HepG2 (cell line): ENCODE results near the gene KAT7. TPM values are rescaled to one million over a fixed set of nuclear protein-coding genes. Genes with fewer than 3 reads are reported as not detected.

ENCODE experiments used
- ATAC-seq: fragments of 200-7000 bp; cut with Tn5 transposase; 3 replicates; pipeline ENCODE4 v1.9.1; 2020; ENCODE audit warnings: mild to moderate bottlenecking, moderate library complexity
- BruUV-seq: library from RNA; stranded (reverse); fragments of 400-500 nt; replicated peaks from 2 replicates; lab custom pipeline; 2021; lab: Mats Ljungman, UMichigan
- CTCF ChIA-PET: fragments of 300-600 bp; formaldehyde crosslinking; extraction: SDS; loops from one replicate; lab custom pipeline; 2021; ENCODE audit warnings: low total read pairs, inconsistent platforms, low intra/inter-chr PET ratio; lab: Yijun Ruan, JAX
- POLR2A ChIA-PET: fragments of 350-600 bp; sonication (Branson Sonifier 250); formaldehyde crosslinking; loops from one replicate; lab custom pipeline; 2020; ENCODE audit warnings: antibody characterized with exemption, inconsistent platforms; lab: Yijun Ruan, JAX
- DNase-seq: peaks from one replicate; pipeline ENCODE4 v3.0.0-alpha.2; 2015; ENCODE audit warnings: low spot score
- FAIRE-seq: peaks from 3 replicates; lab custom pipeline; 2011; peaks lifted over from hg19 to GRCh38; lab: Jason Lieb, UNC
- H2AFZ ChIP-seq: one replicate; pipeline ENCODE4 v1.6.1; 2011; ENCODE audit warnings: low read length, inconsistent platforms
- H3K27ac ChIP-seq: fragments of 300-600 bp; 3 replicates; pipeline ENCODE4 v1.8.0; 2011; ENCODE audit warnings: mixed run types, mild to moderate bottlenecking, mixed read lengths, low read length, inconsistent platforms; ENCODE audit not compliant: insufficient read depth; ENCODE audit errors: extremely low read length
- H3K27me3 ChIP-seq, 2 experiments: fragments of 200-600 bp in 1 of 2; 2 replicates in 1 of 2; 3 replicates in 1 of 2; pipeline versions ENCODE4 v1.6.0 to v1.8.0; 2011; ENCODE audit warnings: low read length in 2 of 2, mild to moderate bottlenecking in 2 of 2, moderate library complexity in 2 of 2, inconsistent platforms in 1 of 2; ENCODE audit not compliant: insufficient read depth in 2 of 2, control insufficient read depth in 1 of 2
- H3K36me3 ChIP-seq, 2 experiments: fragments of 200-600 bp in 1 of 2; replicated peaks in 1 of 2; 2 replicates in 1 of 2; 3 replicates in 1 of 2; pipeline versions ENCODE4 v1.5.1 to v1.8.0; 2011; ENCODE audit warnings: low read length in 2 of 2, inconsistent platforms in 1 of 2; ENCODE audit not compliant: insufficient read depth in 2 of 2, control insufficient read depth in 1 of 2
- H3K4me1 ChIP-seq: 2 replicates; pipeline ENCODE4 v1.5.1; 2012; ENCODE audit warnings: low read length, inconsistent platforms; ENCODE audit not compliant: insufficient read depth
- H3K4me2 ChIP-seq: 2 replicates; pipeline ENCODE4 v1.6.0; 2011; ENCODE audit warnings: low read depth, low read length, inconsistent platforms
- H3K4me3 ChIP-seq, 3 experiments: fragments of 200-600 bp in 1 of 3; sonication (generic), shearing (Covaris generic) in 1 of 3; replicated peaks in 1 of 3; 2 replicates each; pipeline ENCODE4 v1.5.1; 2011 to 2016; ENCODE audit warnings: low read length in 3 of 3, inconsistent platforms in 2 of 3, low read depth in 2 of 3, mild to moderate bottlenecking in 2 of 3, control low read depth in 1 of 3, mixed read lengths in 1 of 3; ENCODE audit not compliant: insufficient read depth in 1 of 3
- H3K79me2 ChIP-seq: one replicate; pipeline ENCODE4 v1.6.1; 2011; ENCODE audit warnings: low read length, inconsistent platforms; ENCODE audit not compliant: insufficient read depth
- H3K9ac ChIP-seq: 2 replicates; pipeline ENCODE4 v1.6.0; 2011; ENCODE audit warnings: mild to moderate bottlenecking, low read depth, low read length, inconsistent platforms; ENCODE audit not compliant: insufficient read depth
- H3K9me3 ChIP-seq: 2 replicates; pipeline ENCODE4 v1.5.1; 2012; ENCODE audit warnings: mild to moderate bottlenecking, low read length
- H4K20me1 ChIP-seq: 2 replicates; pipeline ENCODE4 v1.6.0; 2011; ENCODE audit warnings: inconsistent platforms, mild to moderate bottlenecking, low read length, moderate library complexity; ENCODE audit not compliant: insufficient read depth
- ARID2 ChIP-seq: sonication (generic); formaldehyde crosslinking; IDR thresholded peaks from 2 replicates; pipeline ENCODE4 v1.8.1; 2022; ENCODE audit warnings: mild to moderate bottlenecking, missing genetic modification reagents, borderline replicate concordance
- PRDM10 ChIP-seq: sonication (generic); formaldehyde crosslinking; IDR thresholded peaks from 2 replicates; pipeline ENCODE4 v1.4.0; 2020; ENCODE audit warnings: low read depth, missing genetic modification reagents
- ZBTB40 ChIP-seq, 2 experiments: fragments of 450-650 bp in 1 of 2; sonication (generic) in 1 of 2; formaldehyde crosslinking in 1 of 2; IDR thresholded peaks; 2 replicates each; pipeline versions ENCODE4 v1.6.1 to v1.8.0; 2016 to 2022; ENCODE audit warnings: antibody characterized with exemption in 1 of 2, mild to moderate bottlenecking in 1 of 2, missing genetic modification reagents in 1 of 2
- ZNF335 ChIP-seq: sonication (generic); formaldehyde crosslinking; IDR thresholded peaks from 2 replicates; pipeline ENCODE4 v1.4.0; 2020; ENCODE audit warnings: missing genetic modification reagents
- WGBS: methylation state at CpG from one replicate; pipeline ENCODE4 v1.1.6; 2017; ENCODE audit warnings: low lambda C conversion rate; 5-methylcytosine and 5-hydroxymethylcytosine counted together
- in situ Hi-C: cut with HindIII; loops from 2 replicates; pipeline ENCODE4 v1.10.0; 2017; ENCODE audit warnings: low pct_unique_long_range_greater_than_20kb; ENCODE audit not compliant: extremely low pct_ligation_motif_present
- intact Hi-C: fragments of 100-400 bp; cut with micrococcal nuclease; formaldehyde crosslinking; loops from one replicate; pipeline ENCODE4 v1.10.0; 2022; ENCODE audit not compliant: unreplicated experiment
- polyA plus RNA-seq, 8 experiments: library from polyadenylated mRNA; depleted of rRNA in 3 of 8; stranded (reverse) in 7 of 8; unstranded in 1 of 8; fragments of >200 nt; fragmentation: Illumina TruSeq in 4 of 8; extraction: Trizol in 4 of 8; gene quantifications; 2 replicates each; pipeline versions ENCODE4 v1.2.1 to v1.2.3, GENCODE V29; 2011 to 2016; ENCODE audit warnings: low read depth in 4 of 8, missing spikeins in 1 of 8, mixed read lengths in 1 of 8; ENCODE audit not compliant: insufficient read depth in 1 of 8
- total RNA-seq, 5 experiments: library from RNA; depleted of rRNA; stranded (reverse); fragments of >200 nt; fragmentation: Illumina TruSeq; extraction: Trizol; gene quantifications; 2 replicates each; pipeline ENCODE4 v1.2.3, GENCODE V29; 2016; ENCODE audit warnings: low read depth in 1 of 5

Gene KAT7
- total and polyA plus RNA-seq, 2 of the 13 experiments (the other 11 are each of a cell fraction or from before 2014, with no cell fraction given) = 21.2 to 39.2 TPM

- 91% methylated on average over 3 of the region's 3 CpGs for WGBS
- H2AFZ ChIP-seq = no peak overlapping the region
- no peaks in the 10 kb centered on the region for H3K9me3 ChIP-seq
- no peak for DNase-seq
- H3K36me3 ChIP-seq = peaks cover 3 to 5% of the 10 kb centered on the region in 2 experiments; a peak in 2 of 5 replicates
- in situ Hi-C loops = no loop called here
- H3K4me2 ChIP-seq = no peak overlapping the region
- CTCF ChIA-PET = no interaction called here
- no peak overlapping the region for H3K4me3 ChIP-seq
- no peaks in the 10 kb centered on the region for H4K20me1 ChIP-seq
- H3K79me2 ChIP-seq = peaks cover 18% of the 10 kb centered on the region
- no peak overlapping the region for H3K27ac ChIP-seq
- intact Hi-C loops = no loop called here
- no peak overlapping the region for H3K9ac ChIP-seq
- POLR2A ChIA-PET = no interaction called here
- BruUV-seq = no TSS peak
- no peaks in the 10 kb centered on the region for H3K27me3 ChIP-seq
- ATAC-seq = no peak
- FAIRE-seq = no peak
- peaks cover 18% of the 10 kb centered on the region for H3K4me1 ChIP-seq
- 0 out of 2 replicates have a peak, but pooled peaks have one; percentile 29 for TF ChIP-seq ARID2
- no peak for TF ChIP-seq PRDM10 (CRISPR knock-in tag)
Measured at GRCh38 chr17:49759203-49759602, 29.3 kb upstream of the KAT7 start.

GRCh38 chr17:49760296-49760695 lies 28.2 kb upstream of the KAT7 start:
- BruUV-seq = no TSS peak
- H3K4me3 ChIP-seq = no peak overlapping the region
- ChIA-PET CTCF (no interaction called here), POLR2A (interaction anchor here (4.9 kb wide), 1 partner anchor 11 kb away, joined by 83 read pairs; no protein-coding TSS in a partner anchor)
- H3K79me2 ChIP-seq = peaks cover 18% of the 10 kb centered on the region
- peaks cover 3% of the 10 kb centered on the region in 2 experiments; a peak in 1 of 5 replicates for H3K36me3 ChIP-seq
- 97% methylated on average over 1 of the region's 1 CpG for WGBS
- H3K27ac ChIP-seq = no peak overlapping the region
- no peak for DNase-seq
- in situ Hi-C loops = no loop called here
- ATAC-seq = no peak
- H4K20me1 ChIP-seq = no peaks in the 10 kb centered on the region
- no peaks in the 10 kb centered on the region for H3K9me3 ChIP-seq
- intact Hi-C loops = no loop called here
- no peak overlapping the region for H3K4me2 ChIP-seq
- FAIRE-seq = no peak
- peaks cover 24% of the 10 kb centered on the region for H3K4me1 ChIP-seq
- no peak overlapping the region for H3K9ac ChIP-seq
- H2AFZ ChIP-seq = no peak overlapping the region
- no peaks in the 10 kb centered on the region for H3K27me3 ChIP-seq
- TF ChIP-seq ZNF335 (CRISPR knock-in tag) = no peak
- peak; percentile 41 for TF ChIP-seq ZBTB40 (IDR thresholded peaks at IDR 0.05)
- TF ChIP-seq ZBTB40 (CRISPR knock-in tag; IDR thresholded peaks at IDR 0.05) = peak; percentile 94
